Uterus (tissue), 2 donors: ENCODE results near the gene DNAJC4.

Experiments
- POLR2A ChIP-seq, 2 donors: fragments of 450-650 bp; IDR thresholded peaks; one replicate each; pipeline ENCODE4 v1.6.1; 2016; ENCODE audit warnings: antibody characterized with exemption in 2 of 2, mild to moderate bottlenecking in 1 of 2, moderate library complexity in 1 of 2
- TF ChIP-seq, protein P1 (sequence below), 4 experiments: fragments of 200-600 bp in 2 of 4; fragments of 450-650 bp in 2 of 4; sonication (generic) in 2 of 4; IDR thresholded peaks; one replicate each; pipeline ENCODE4 v1.5.1; 2016 to 2019; ENCODE audit warnings: antibody characterized with exemption in 4 of 4, mild to moderate bottlenecking in 2 of 4, moderate library complexity in 1 of 4

DNA sequence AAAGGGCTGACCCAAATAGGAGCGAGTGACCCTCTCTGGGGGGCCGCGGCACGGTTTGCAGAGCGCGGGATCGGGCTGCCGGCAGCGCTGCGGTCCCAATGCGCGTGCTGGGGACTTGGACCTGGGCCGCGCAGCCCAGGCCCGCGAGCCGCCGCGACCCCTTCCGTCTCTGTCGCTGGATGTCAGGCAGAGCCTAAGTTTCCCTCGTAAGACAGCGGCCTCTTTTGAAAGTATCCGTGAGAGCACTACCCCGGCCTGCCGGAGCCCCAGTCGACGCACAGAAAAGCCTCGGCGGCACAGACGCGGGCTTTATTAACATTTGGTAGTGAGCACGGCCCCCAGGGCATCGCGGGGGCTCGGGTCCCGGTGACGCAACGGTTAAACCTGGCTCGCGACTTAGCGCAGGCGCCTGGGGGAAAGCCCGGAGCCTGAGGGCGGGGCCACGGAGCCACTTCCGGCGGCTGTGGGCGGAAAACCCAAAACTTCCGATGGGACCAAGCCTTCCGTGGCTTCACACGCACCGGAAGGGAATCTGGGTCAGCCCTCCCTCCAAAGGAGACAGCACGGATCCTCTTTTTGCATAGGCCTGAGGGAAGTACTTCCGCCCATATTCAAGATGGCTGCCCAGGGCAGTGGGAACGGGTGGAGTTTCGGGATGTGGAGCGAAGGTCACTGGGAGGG lies 39.3 kb downstream of the DNAJC4 start:
- TF ChIP-seq, protein P1, sequence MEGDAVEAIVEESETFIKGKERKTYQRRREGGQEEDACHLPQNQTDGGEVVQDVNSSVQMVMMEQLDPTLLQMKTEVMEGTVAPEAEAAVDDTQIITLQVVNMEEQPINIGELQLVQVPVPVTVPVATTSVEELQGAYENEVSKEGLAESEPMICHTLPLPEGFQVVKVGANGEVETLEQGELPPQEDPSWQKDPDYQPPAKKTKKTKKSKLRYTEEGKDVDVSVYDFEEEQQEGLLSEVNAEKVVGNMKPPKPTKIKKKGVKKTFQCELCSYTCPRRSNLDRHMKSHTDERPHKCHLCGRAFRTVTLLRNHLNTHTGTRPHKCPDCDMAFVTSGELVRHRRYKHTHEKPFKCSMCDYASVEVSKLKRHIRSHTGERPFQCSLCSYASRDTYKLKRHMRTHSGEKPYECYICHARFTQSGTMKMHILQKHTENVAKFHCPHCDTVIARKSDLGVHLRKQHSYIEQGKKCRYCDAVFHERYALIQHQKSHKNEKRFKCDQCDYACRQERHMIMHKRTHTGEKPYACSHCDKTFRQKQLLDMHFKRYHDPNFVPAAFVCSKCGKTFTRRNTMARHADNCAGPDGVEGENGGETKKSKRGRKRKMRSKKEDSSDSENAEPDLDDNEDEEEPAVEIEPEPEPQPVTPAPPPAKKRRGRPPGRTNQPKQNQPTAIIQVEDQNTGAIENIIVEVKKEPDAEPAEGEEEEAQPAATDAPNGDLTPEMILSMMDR (IDR thresholded peaks at IDR 0.05) = peak in 2 of 4 experiments; percentile 29 to 38
- TF ChIP-seq POLR2A (IDR thresholded peaks at IDR 0.05) = peak; percentile 9 to 58
